ENCODE data around the gene C19orf44.

DNA sequence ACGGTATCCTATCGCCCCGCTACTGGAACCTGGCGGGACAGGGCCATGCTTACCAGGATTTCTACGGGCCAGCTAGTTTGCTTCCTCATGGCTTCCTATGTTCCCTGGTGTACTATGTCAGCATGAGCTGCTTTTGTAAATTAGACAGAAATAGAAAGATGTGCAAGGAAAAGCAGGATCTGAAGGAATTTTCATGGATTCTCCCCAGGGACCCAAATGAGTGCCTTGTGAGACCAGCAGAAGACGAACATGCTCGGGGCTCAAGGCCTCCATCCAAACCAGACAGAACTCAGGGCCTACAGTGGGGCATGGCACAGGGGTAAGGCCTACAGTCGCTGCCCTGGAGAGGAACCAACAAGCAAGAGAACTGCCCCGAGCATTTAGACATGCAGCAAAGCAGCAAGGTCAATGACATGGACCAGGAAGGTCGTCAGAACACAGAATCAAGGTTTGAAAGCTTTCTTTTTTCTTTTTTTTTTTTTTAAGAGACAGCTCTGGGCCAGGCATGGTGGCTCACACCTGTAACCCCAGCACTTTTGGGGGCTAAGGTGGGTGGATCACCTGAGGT is 41.8 kb upstream of the C19orf44 start:
- TF ChIP-seq, protein P1, sequence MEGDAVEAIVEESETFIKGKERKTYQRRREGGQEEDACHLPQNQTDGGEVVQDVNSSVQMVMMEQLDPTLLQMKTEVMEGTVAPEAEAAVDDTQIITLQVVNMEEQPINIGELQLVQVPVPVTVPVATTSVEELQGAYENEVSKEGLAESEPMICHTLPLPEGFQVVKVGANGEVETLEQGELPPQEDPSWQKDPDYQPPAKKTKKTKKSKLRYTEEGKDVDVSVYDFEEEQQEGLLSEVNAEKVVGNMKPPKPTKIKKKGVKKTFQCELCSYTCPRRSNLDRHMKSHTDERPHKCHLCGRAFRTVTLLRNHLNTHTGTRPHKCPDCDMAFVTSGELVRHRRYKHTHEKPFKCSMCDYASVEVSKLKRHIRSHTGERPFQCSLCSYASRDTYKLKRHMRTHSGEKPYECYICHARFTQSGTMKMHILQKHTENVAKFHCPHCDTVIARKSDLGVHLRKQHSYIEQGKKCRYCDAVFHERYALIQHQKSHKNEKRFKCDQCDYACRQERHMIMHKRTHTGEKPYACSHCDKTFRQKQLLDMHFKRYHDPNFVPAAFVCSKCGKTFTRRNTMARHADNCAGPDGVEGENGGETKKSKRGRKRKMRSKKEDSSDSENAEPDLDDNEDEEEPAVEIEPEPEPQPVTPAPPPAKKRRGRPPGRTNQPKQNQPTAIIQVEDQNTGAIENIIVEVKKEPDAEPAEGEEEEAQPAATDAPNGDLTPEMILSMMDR (IDR thresholded peaks at IDR 0.05; ENCODE audit: low read depth, low read length): no peak
- TF ChIP-seq POLR2A (IDR thresholded peaks at IDR 0.05; ENCODE audit: extremely low read depth, insufficient read length): no peak
- TF ChIP-seq, protein P2, sequence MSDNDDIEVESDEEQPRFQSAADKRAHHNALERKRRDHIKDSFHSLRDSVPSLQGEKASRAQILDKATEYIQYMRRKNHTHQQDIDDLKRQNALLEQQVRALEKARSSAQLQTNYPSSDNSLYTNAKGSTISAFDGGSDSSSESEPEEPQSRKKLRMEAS (IDR thresholded peaks at IDR 0.05; ENCODE audit: low read depth, low read length): no peak
